RWPE1 (cell line): Measurements from ENCODE around the gene DGKD.
A peak's percentile ranks its signal among the peaks of the same experiment; 100 is the strongest.

Source experiments
- CTCF ChIA-PET: fragments of 350-600 bp; sonication (Branson Sonifier 250); formaldehyde crosslinking; extraction: SDS; loops from one replicate; lab custom pipeline; 2021; lab: Yijun Ruan, JAX
- POLR2A ChIA-PET: fragments of 400-600 bp; formaldehyde crosslinking; extraction: SDS; loops from one replicate; lab custom pipeline; 2020; ENCODE audit warnings: antibody characterized with exemption; ENCODE audit not compliant: low non-redundant PET; lab: Yijun Ruan, JAX
- DNase-seq: peaks from one replicate; pipeline ENCODE4 v3.0.0; 2012; ENCODE audit warnings: low spot score
- H3K27ac ChIP-seq: fragments of 450-650 bp; 2 replicates; pipeline ENCODE4 v1.5.1; 2017
- TF ChIP-seq, protein P1 (sequence below): fragments of 450-650 bp; conservative IDR thresholded peaks from 2 replicates; pipeline ENCODE4 v1.5.1; 2017; ENCODE audit warnings: low read depth, mild to moderate bottlenecking

DGKD gene

DNA sequence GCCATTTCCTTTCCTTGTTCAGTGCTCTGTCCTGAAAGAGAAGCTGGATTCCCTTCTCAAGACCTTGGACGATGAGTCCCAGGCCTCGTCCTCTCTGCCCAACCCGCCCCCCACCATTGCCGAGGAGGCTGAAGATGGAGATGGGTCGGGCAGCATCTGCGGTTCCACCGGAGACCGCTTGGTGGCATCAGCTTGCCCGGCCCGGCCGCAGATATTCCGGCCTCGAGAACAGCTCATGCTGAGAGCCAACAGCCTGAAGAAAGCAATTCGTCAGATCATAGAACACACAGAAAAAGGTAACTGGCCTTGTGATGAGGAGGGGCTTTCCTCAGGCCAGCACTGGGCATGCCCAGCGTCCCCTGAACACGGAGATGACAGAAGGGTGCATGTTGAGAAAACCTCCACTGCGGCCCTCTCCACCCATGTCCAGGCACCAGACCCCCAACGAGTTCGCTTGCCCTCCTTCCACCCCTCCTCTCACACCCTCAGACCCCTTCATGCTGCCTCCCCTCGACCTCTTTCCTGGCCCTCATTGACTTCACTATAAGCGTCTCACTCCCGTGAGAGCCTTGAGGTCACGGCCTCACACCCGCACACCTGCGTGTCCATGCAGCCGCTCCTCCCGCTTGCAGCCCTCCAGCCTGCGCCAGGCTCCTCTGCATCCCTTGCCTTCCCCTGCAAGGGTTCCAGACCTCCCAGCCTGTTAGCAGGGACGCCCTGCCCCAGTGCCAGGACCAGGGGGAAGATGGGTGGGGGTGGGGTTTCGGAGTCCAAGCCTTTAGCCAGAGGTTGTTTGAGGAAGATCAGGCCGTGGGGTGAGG, 95.0 kb downstream of the DGKD start:
- H3K27ac ChIP-seq: peak overlapping the region; percentile 34
- peak; percentile 69 for DNase-seq
- ChIA-PET POLR2A (no interaction called here), CTCF (interaction anchor here (0.5 to 2.4 kb wide), 27 partner anchors 8 to 1666 kb away, joined by 3 to 22 read pairs (median 4); no protein-coding TSS in a partner anchor)
- TF ChIP-seq, protein P1, sequence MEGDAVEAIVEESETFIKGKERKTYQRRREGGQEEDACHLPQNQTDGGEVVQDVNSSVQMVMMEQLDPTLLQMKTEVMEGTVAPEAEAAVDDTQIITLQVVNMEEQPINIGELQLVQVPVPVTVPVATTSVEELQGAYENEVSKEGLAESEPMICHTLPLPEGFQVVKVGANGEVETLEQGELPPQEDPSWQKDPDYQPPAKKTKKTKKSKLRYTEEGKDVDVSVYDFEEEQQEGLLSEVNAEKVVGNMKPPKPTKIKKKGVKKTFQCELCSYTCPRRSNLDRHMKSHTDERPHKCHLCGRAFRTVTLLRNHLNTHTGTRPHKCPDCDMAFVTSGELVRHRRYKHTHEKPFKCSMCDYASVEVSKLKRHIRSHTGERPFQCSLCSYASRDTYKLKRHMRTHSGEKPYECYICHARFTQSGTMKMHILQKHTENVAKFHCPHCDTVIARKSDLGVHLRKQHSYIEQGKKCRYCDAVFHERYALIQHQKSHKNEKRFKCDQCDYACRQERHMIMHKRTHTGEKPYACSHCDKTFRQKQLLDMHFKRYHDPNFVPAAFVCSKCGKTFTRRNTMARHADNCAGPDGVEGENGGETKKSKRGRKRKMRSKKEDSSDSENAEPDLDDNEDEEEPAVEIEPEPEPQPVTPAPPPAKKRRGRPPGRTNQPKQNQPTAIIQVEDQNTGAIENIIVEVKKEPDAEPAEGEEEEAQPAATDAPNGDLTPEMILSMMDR: peak; percentile 88

DNA sequence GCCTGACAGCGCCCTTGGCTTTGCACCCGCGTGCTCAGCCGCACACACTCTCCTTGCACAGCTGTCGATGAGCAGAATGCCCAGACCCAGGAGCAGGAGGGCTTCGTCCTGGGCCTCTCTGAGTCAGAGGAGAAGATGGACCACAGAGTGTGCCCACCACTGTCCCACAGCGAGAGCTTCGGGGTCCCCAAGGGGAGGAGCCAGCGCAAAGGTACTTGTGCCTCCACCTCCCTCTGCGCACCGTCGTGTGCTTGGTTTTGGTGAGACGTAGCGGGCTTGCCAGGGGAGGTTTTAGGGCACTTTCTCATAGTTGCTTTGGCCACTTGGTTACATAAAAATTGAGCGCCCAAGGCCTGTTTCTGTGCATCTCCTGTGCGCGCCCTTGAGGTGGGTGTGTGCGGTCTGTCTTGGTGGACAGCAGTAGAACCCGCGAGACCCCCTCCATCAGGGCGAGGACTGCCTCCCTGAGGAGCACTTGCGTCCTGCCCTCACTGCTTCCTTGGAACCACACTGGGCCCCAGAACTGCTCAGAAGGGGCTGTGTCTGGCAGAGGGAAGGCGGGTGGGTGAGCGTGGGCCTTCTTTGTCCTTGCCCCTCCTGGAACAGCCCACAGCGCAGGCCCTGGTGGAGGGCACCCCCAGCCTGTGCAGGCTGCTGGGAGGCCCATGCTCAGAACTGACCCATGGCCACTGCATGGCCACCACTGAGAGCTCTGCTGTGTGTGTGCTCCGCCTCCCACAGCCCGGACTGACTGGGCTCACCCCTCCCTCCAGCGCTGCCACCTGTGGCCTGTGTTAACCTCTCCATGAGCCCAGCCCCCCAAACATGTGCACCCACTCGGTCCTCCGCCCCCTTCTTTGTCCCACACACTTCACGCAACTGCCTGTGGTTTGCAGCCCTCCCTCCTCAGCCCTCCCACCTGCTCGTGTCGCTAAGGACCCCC, 95.9 kb downstream of the DGKD start:
- DNase-seq: no peak
- ChIA-PET POLR2A (no interaction called here), CTCF (interaction anchor here (0.7 kb wide), 1 partner anchor 41 kb away, joined by 3 read pairs; no protein-coding TSS in a partner anchor)
- TF ChIP-seq, protein P1: no peak
- H3K27ac ChIP-seq: peak overlapping the region; percentile 34

GRCh38 chr2:233450864-233451575, 96.7 kb downstream of the DGKD start:
- POLR2A ChIA-PET: no interaction called here
- no peak for DNase-seq
- CTCF ChIA-PET: interaction anchor here (0.7 kb wide), 1 partner anchor 40 kb away, joined by 3 read pairs; no protein-coding TSS in a partner anchor
- peak overlapping the region; percentile 20 for H3K27ac ChIP-seq
- TF ChIP-seq, protein P1: no peak

DNA sequence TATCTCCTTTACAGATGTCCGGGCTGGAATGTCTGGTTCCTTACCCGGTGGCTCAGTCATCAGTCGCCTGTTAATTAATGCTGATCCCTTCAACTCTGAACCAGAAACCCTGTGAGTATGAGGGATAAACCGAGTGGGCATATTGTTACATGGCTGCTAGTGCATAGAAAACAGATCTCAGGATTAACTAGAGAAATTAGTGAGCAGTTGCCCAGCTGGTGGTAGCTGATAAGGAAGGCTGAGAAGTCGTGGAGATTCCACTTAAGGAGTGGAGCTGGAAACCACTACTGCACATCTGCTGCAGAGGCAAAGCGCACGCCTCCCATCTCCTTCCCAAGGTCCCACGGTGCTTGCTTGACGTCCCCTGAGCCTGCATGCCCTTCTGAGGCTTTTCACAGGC, 97.7 kb downstream of the DGKD start:
- CTCF ChIA-PET: no interaction called here
- DNase-seq: no peak
- POLR2A ChIA-PET: no interaction called here
- no peak overlapping the region for H3K27ac ChIP-seq
- TF ChIP-seq, protein P1: no peak

- ChIA-PET CTCF (interaction anchor here (0.7 to 0.9 kb wide), 2 partner anchors 379 to 468 kb away, joined by 3 read pairs; no protein-coding TSS in a partner anchor), POLR2A (no interaction called here)
- TF ChIP-seq, protein P1: no peak
- no peak for DNase-seq
- no peak overlapping the region for H3K27ac ChIP-seq
Observed at GRCh38 chr2:233453111-233453915, 99.0 kb downstream of the DGKD start.
